ENCODE measurements around the gene SCGB1D2.

SCGB1D2 gene

GRCh38 chr11:62280452-62280851 is 38.4 kb downstream of the SCGB1D2 start:
- H3K27me3 ChIP-seq (ENCODE audit: control insufficient read depth in 1 of 2, insufficient read depth in 2 of 2, low read length in 2 of 2), result no peaks in the 10 kb centered on the region
- H3K9me3 ChIP-seq (ENCODE audit: control insufficient read depth in 1 of 2, low read length in 2 of 2), result no peaks in the 10 kb centered on the region
- no peaks in the 10 kb centered on the region for H3K4me1 ChIP-seq (ENCODE audit: control insufficient read depth in 1 of 2, insufficient read depth in 2 of 2, low read length in 2 of 2)
- no peak overlapping the region for H3K4me3 ChIP-seq (ENCODE audit: low read depth in 1 of 2, low read length in 2 of 2)
- no peak overlapping the region for H3K27ac ChIP-seq (ENCODE audit: low read depth, low read length)
- H3K9ac ChIP-seq (ENCODE audit: low read depth in 1 of 2, low read length in 2 of 2), result no peak overlapping the region
- H3K36me3 ChIP-seq (ENCODE audit: control insufficient read depth in 1 of 2, insufficient read depth in 2 of 2, low read length in 2 of 2), result no peaks in the 10 kb centered on the region
